Measurements from ENCODE around the gene SCNN1A. TPM values are rescaled to one million over a fixed set of nuclear protein-coding genes. Genes with fewer than 3 reads are reported as not detected.

The SCNN1A gene
- total RNA-seq, 1 experiment from 2014 or later, result 111 TPM

DNA sequence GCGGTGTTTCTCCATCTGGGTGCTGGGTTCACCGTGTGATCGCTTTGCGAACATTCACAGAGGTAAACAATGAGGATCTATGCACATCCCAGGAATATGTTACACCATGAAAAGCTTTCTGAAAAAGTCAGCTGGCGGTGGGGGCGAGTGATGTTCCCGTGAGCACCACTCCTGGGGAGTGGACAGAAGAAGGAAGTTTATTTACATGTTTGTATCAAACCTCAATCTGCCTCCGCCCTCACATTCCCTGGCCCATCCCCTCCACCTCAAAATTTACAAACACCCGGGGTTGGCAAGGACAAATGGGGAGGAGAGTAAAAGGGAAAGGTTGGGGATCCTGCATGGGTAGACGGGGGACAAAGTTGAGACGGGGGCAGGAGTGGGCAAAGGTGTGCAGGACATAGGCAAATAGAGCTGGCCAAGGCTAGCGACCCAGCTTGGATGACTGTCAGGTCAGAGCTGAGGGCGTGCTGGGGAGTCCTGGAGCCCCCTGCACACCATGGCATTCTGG lies 40.4 kb downstream of the SCNN1A start:
- WGBS (ENCODE audit: extremely low coverage, insufficient read length, low lambda C conversion rate), result no CpG with 5 or more reads among the region's 13 CpGs
- Histone ChIP-seq H4K91ac (ENCODE audit: insufficient read length, low read depth, low read length) (no peak overlapping the region), H2BK120ac (ENCODE audit: low read depth, low read length, poor library complexity, severe bottlenecking) (no peak overlapping the region), H4K8ac (replicated peaks; ENCODE audit: insufficient read length, low read depth, low read length) (no peak overlapping the region), H2BK15ac (ENCODE audit: low read depth, low read length) (no peak overlapping the region), H2AFZ (ENCODE audit: low read length) (no peak overlapping the region), H3K27me3 (ENCODE audit: insufficient read depth, low read length) (no peaks in the 10 kb centered on the region), H3T11ph (ENCODE audit: low read length) (no peak overlapping the region), H3K9ac (ENCODE audit: extremely low read depth, insufficient read length, low read length) (no peak overlapping the region), H3K4me1 (ENCODE audit: insufficient read depth, low read length) (peaks cover 31% of the 10 kb centered on the region), H4K20me1 (ENCODE audit: control insufficient read depth, insufficient read depth, insufficient read length) (no peaks in the 10 kb centered on the region), H3K79me1 (ENCODE audit: insufficient read depth, low read depth, low read length, poor library complexity, severe bottlenecking) (no peaks in the 10 kb centered on the region), H2BK12ac (ENCODE audit: insufficient read length, low read depth, low read length) (no peak overlapping the region), H2BK5ac (ENCODE audit: insufficient read length, low read length) (no peak overlapping the region), H3K4ac (ENCODE audit: low read depth, low read length) (no peak overlapping the region), H2BK20ac (ENCODE audit: low read depth, low read length, poor library complexity, severe bottlenecking) (no peak overlapping the region), H3K56ac (ENCODE audit: insufficient read length, low read depth, low read length) (no peak overlapping the region), H3K23ac (ENCODE audit: insufficient read length, low read depth, low read length) (no peak overlapping the region), H2AK5ac (ENCODE audit: insufficient read length, low read length) (no peak overlapping the region), H3K27ac (ENCODE audit: insufficient read length, low read depth, low read length) (no peak overlapping the region), H3K14ac (ENCODE audit: insufficient read depth, low read length) (peak overlapping the region; percentile 27; the same call in 1 of the 2 replicates), H3K9me3 (ENCODE audit: control insufficient read depth, low read depth, low read length) (no peaks in the 10 kb centered on the region), H3K18ac (ENCODE audit: insufficient read length, low read depth, low read length) (peak overlapping the region; percentile 5), H3K4me2 (ENCODE audit: insufficient read depth, insufficient read length, low read length) (no peak overlapping the region), H3K79me2 (ENCODE audit: insufficient read depth, low read length) (peaks cover 18% of the 10 kb centered on the region; the same call in 1 of the 2 replicates), H4K5ac (ENCODE audit: insufficient read length, low read depth, low read length) (no peak overlapping the region), H3K23me2 (ENCODE audit: insufficient read length, low read depth, low read length, poor library complexity, severe bottlenecking) (peaks cover 13% of the 10 kb centered on the region)
- Mint-ChIP-seq H3K4me1 (peaks cover 18 to 24% of the 10 kb centered on the region in 2 experiments), H3K27me3 (ENCODE audit: low read depth) (no peaks in the 10 kb centered on the region; the same call in 1 of the 2 replicates), H3K27ac (peak overlapping the region in 2 of 3 experiments; percentile 57 to 85; a peak in 4 of 7 replicates), H3K36me3 (ENCODE audit: insufficient read depth in 1 of 3, low read depth in 3 of 3) (peaks cover 34 to 54% (median 50%) of the 10 kb centered on the region in 3 experiments; a peak in 6 of 7 replicates), H3K9me3 (no peaks in the 10 kb centered on the region), H3K4me3 (peak overlapping the region in 1 of 2 experiments; percentile 51; a peak in 2 of 5 replicates)
- DNase-seq, result no peak
- no peak for TF ChIP-seq CTCF (conservative IDR thresholded peaks at IDR 0.05)

Data from H9 (cell line).